ENCODE measurements around the gene AP2A1.

Gene AP2A1

GRCh38 chr19:49853852-49854377 lies 87.1 kb downstream of the AP2A1 start:
- peaks cover 29% of the 10 kb centered on the region for H3K4me1 Mint-ChIP-seq
- H3K27ac Mint-ChIP-seq: peak overlapping the region; percentile 95
- no peak for TF ChIP-seq CTCF (IDR thresholded peaks at IDR 0.05)
- peaks cover 13% of the 10 kb centered on the region for H3K9me3 Mint-ChIP-seq
- H3K36me3 Mint-ChIP-seq (ENCODE audit: low read depth): peaks cover 35% of the 10 kb centered on the region
- H3K27me3 Mint-ChIP-seq (ENCODE audit: low read depth, poor library complexity): peaks cover 2% of the 10 kb centered on the region
- peak overlapping the region; percentile 93 for H3K4me3 Mint-ChIP-seq
- no peak for DNase-seq

- no peak overlapping the region for H3K27ac Mint-ChIP-seq
- H3K4me1 Mint-ChIP-seq: peaks cover 29% of the 10 kb centered on the region
- H3K27me3 Mint-ChIP-seq (ENCODE audit: low read depth, poor library complexity): peaks cover 2% of the 10 kb centered on the region
- TF ChIP-seq CTCF (IDR thresholded peaks at IDR 0.05): no peak
- H3K36me3 Mint-ChIP-seq (ENCODE audit: low read depth): peaks cover 31% of the 10 kb centered on the region
- no peak for DNase-seq
- H3K4me3 Mint-ChIP-seq: no peak overlapping the region
- peaks cover 6% of the 10 kb centered on the region for H3K9me3 Mint-ChIP-seq
Measured at GRCh38 chr19:49854378-49855263, 87.8 kb downstream of the AP2A1 start.

GRCh38 chr19:49855277-49855675 lies 88.5 kb downstream of the AP2A1 start:
- Mint-ChIP-seq H3K4me3 (no peak overlapping the region), H3K9me3 (no peaks in the 10 kb centered on the region), H3K4me1 (peaks cover 26% of the 10 kb centered on the region), H3K36me3 (ENCODE audit: low read depth) (peaks cover 24% of the 10 kb centered on the region), H3K27ac (peak overlapping the region; percentile 91), H3K27me3 (ENCODE audit: low read depth, poor library complexity) (no peaks in the 10 kb centered on the region)
- no peak for TF ChIP-seq CTCF (IDR thresholded peaks at IDR 0.05)
- no peak for DNase-seq

- peak overlapping the region; percentile 91 for H3K27ac Mint-ChIP-seq
- H3K4me1 Mint-ChIP-seq: peaks cover 25% of the 10 kb centered on the region
- peaks cover 23% of the 10 kb centered on the region for H3K36me3 Mint-ChIP-seq (ENCODE audit: low read depth)
- no peak for TF ChIP-seq CTCF (IDR thresholded peaks at IDR 0.05)
- no peak overlapping the region for H3K4me3 Mint-ChIP-seq
- no peaks in the 10 kb centered on the region for H3K27me3 Mint-ChIP-seq (ENCODE audit: low read depth, poor library complexity)
- H3K9me3 Mint-ChIP-seq: no peaks in the 10 kb centered on the region
- DNase-seq: no peak
Measured at GRCh38 chr19:49855676-49856573, 89.1 kb downstream of the AP2A1 start.

- Mint-ChIP-seq H3K27ac (peak overlapping the region; percentile 79), H3K4me3 (no peak overlapping the region), H3K4me1 (peaks cover 26% of the 10 kb centered on the region), H3K27me3 (ENCODE audit: low read depth, poor library complexity) (no peaks in the 10 kb centered on the region), H3K9me3 (no peaks in the 10 kb centered on the region), H3K36me3 (ENCODE audit: low read depth) (peaks cover 23% of the 10 kb centered on the region)
- TF ChIP-seq CTCF (IDR thresholded peaks at IDR 0.05): no peak
- DNase-seq: no peak
Measured at GRCh38 chr19:49856574-49857021, 89.8 kb downstream of the AP2A1 start.

All from nephron progenitor cell (in vitro differentiated cells).